H1 (cell line): ENCODE data around the gene XPNPEP3. TPM values are rescaled to one million over a fixed set of nuclear protein-coding genes. Genes with fewer than 3 reads are reported as not detected.

Experiments used
- CHD7 ChIP-seq: fragments of 300-600 bp; sonication (generic); IDR thresholded peaks from 2 replicates; pipeline ENCODE4 v1.7.1; 2012; ENCODE audit warnings: low read length, moderate library complexity, mild to moderate bottlenecking, inconsistent platforms; ENCODE audit not compliant: insufficient replicate concordance
- TBP ChIP-seq: IDR thresholded peaks from 2 replicates; pipeline ENCODE4 v1.6.1; 2011; ENCODE audit warnings: low read depth, low read length, improper control_type of control experiment
- polyA plus RNA-seq, 7 experiments: library from polyadenylated mRNA; depleted of rRNA in 3 of 7; stranded (reverse) in 5 of 7; unstranded in 2 of 7; fragments of >200 nt in 5 of 7; fragments of 200-250 nt in 2 of 7; gene quantifications; 1 replicate in 5 of 7; 2 replicates in 1 of 7; 4 replicates in 1 of 7; pipeline versions ENCODE4 v1.2.1 to v1.2.3, GENCODE V29; 2011 to 2013; ENCODE audit warnings: missing spikeins in 2 of 7, mixed read lengths in 2 of 7
- total RNA-seq: library from RNA; stranded (reverse); fragmentation: NEBNext Ultra II Directional; extraction: Animal tissue kit (Norgen Biotek cat#: 25700); gene quantifications from 2 replicates; pipeline ENCODE4 v1.2.1, GENCODE V29; 2021

The XPNPEP3 gene
- total and polyA plus RNA-seq, 2 of the 8 experiments (the other 6 are each of a cell fraction or from before 2014, with no cell fraction given), result 25.8 to 29.2 TPM

GRCh38 chr22:40911772-40912171, 54.8 kb downstream of the XPNPEP3 start (continued):
- TF ChIP-seq CHD7 (no peak), TBP (no peak)
